C4-2B (cell line): ENCODE results near the gene SLC39A11.

Experiments used
- H3K27ac ChIP-seq: fragments of 450-650 bp; 2 replicates; pipeline ENCODE4 v1.5.1; 2017
- ZFX ChIP-seq: fragments of 450-650 bp; IDR thresholded peaks from 2 replicates; pipeline ENCODE4 v1.6.1; 2017
- TF ChIP-seq, protein P1 (sequence below): fragments of 450-650 bp; conservative IDR thresholded peaks from 2 replicates; pipeline ENCODE4 v1.5.1; 2017; ENCODE audit warnings: mild to moderate bottlenecking

SLC39A11 gene

DNA sequence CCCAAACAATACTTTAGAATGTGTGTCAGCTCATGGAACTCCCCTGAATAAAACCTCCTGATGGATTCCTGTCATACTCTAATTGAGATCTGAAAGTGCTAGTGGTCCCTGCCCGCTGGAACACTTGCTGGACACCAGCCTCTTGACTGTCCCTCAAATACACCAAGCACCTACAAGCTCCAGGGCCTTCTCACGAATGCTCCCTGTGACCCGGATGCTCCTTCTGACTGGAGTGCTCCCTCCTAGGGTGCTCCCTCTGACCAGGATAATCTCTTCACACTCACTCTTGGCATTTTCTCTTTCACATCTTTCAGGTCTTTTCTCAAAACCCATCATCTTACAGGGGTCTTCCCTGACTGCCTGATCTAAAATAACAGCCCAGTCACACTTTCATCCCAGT, 205.9 kb downstream of the SLC39A11 start:
- no peak overlapping the region for H3K27ac ChIP-seq
- TF ChIP-seq, protein P1, sequence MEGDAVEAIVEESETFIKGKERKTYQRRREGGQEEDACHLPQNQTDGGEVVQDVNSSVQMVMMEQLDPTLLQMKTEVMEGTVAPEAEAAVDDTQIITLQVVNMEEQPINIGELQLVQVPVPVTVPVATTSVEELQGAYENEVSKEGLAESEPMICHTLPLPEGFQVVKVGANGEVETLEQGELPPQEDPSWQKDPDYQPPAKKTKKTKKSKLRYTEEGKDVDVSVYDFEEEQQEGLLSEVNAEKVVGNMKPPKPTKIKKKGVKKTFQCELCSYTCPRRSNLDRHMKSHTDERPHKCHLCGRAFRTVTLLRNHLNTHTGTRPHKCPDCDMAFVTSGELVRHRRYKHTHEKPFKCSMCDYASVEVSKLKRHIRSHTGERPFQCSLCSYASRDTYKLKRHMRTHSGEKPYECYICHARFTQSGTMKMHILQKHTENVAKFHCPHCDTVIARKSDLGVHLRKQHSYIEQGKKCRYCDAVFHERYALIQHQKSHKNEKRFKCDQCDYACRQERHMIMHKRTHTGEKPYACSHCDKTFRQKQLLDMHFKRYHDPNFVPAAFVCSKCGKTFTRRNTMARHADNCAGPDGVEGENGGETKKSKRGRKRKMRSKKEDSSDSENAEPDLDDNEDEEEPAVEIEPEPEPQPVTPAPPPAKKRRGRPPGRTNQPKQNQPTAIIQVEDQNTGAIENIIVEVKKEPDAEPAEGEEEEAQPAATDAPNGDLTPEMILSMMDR = no peak
- TF ChIP-seq ZFX = no peak

DNA sequence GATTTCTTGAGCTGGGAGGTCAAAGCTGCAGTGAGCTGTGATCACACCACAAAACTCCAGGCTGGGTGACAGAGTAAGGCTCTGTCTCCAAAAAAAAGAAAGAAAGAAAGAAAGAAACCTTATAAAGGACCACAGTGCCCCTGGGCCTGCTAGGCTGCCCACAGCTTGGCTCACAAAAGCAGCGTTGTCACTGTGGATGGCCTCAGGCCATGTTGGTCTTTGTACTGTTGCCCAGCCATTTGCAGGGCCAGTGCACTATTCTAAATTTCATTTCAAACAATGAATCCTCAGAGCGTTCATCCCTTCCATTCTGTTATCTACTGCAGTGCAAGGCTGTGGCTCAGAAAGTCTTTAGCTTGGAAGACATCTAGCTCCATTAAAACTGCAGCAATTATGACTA, 208.4 kb downstream of the SLC39A11 start:
- TF ChIP-seq, protein P1 = no peak
- TF ChIP-seq ZFX = no peak
- no peak overlapping the region for H3K27ac ChIP-seq

DNA sequence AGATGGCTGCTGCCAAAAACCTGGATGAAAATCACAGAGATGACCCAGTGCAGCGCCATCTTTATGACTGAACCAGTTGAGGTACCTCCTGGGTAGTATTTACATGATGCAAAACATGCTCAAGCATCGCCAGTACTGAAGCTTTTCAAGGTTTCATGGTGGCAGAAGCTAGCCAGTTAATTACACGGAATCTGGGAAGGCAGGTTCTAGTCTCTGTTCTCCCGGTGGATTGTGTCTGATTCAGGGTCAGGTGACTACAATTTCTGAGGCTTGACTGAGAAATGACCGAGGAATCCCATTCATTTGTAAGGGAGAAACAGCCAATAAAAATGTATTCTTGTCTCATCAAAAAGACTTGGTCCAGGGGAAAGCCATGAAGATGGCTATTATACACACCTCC, 209.1 kb downstream of the SLC39A11 start:
- H3K27ac ChIP-seq = no peak overlapping the region
- TF ChIP-seq ZFX = no peak
- TF ChIP-seq, protein P1 = no peak

DNA sequence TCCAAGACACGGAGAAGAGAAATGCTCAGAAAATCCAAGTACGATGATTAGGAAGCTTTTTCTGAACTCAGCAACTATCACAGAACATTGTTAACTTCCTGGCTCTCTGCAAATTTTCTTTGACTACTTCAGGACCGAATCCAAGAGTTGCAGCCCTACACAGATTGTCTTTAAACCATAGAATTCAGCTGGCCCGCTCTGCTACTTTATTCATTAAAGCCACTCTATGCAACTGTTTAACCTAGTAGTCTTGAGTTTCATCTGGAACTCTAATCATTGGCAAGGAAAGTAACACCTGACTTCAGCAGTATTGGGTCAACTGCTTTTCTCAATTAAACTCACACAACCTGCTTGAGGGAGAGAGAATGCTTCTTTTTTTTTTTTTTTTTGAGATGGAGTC, 210.1 kb downstream of the SLC39A11 start:
- TF ChIP-seq ZFX = no peak
- TF ChIP-seq, protein P1 = no peak
- no peak overlapping the region for H3K27ac ChIP-seq

DNA sequence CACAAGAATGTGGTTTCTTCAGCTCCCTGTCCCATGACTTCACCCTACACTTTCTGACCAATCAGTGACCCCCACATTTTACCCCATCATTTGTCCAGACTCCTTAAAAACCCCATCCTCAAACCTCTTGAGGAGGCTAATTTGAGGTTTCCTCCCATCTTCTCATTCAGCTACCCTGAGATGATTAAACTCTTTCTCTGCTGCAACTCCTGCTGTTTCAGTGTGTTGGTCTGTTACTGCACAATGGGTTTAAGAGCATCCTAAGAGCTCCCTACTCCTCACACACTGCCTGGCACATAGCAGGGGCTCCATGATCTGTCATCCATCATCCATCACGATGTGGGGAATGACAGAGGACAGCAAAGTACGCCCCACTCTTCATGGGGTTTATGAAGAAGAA, 212.6 kb downstream of the SLC39A11 start:
- TF ChIP-seq, protein P1 = no peak
- TF ChIP-seq ZFX = no peak
- H3K27ac ChIP-seq = no peak overlapping the region

DNA sequence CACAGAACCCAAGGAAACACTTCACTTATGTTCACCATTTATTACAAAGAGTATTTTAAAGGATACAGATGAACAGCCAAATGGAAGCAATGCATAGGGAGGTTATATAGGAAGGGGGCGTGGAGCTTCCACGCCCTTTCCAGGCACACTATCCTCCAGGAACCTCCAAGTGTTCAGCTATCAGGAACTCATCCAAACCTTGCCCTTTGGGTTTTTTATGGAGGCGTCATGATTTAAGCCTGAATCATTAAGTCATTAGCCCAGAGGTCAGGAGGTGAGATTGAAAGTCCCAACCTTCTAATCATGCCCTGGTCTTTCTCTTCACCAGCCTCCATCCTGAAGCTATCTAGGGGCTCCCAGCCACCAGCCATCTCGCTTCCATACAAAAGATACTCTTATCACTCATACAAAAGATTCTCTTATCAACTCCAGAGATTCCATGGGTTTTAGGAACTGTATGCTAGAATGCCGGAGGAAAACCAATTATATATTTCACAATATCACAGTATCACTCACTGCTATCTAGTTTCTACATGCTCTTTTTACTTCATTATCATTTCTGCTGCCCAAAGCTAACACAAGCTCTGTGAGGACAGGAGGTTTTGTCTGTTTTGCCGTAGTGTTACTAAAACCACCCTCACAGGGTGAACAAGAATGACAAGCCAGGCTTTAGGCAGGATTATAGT, 213.4 kb downstream of the SLC39A11 start:
- H3K27ac ChIP-seq = no peak overlapping the region
- no peak for TF ChIP-seq ZFX
- TF ChIP-seq, protein P1 = no peak

DNA sequence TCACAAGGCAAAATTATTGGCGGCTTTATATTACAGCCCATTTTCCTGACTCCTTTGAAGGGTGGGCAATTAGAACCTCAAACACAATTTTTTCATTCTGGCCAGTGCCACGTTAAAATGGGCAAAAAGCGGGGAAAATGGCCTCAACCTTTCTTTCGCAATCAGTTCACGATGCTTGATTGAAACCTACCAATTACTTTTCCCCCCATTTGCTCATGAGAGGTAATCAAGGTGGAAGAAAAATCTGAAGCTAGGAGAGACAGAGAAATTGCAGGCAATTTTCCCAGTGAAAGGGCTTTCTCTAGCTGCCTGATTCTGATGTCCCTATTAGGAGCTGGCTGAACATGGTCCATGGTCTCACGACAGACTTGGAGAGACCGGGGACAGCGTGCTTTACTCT, 215.1 kb downstream of the SLC39A11 start:
- no peak overlapping the region for H3K27ac ChIP-seq
- TF ChIP-seq, protein P1 = no peak
- TF ChIP-seq ZFX = no peak
